ENCODE results near the gene C14orf93.
"Not testable (repeated sequence)": the region's sequence is repeated elsewhere in the genome, so short reads cannot be mapped to it uniquely, and the experiment has no call there.

Gene C14orf93

DNA sequence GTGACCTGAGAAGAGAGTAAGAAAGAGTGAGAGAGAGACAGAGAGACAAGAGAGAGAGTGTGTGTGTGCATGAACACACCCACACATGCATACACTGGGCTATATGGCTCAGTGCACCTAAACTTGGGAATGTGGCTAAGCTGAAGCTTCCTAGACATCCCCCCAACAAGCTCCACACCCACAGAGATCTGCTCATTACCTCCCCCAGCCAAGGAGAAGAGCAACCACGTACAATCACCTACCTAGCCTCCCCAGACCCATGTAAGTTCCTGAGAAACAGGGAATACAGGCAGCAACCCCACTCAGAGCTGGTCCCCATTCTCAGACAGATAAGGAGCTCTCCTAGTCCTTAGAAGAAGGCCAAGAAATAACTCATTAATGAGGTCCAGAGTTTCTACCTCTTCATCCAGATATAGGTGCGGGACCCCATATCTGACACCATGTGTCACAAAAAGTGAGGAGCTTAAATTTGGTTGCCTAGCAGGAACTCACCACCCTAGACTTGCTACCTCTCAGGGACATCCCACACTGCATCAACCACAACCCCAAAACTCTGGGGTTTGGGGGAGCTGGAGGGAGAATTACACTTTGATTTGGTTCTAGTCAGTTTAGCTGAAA, 37.5 kb downstream of the C14orf93 start:
- DNase-seq, result no peak

GRCh38 chr14:22971152-22971551, 38.8 kb downstream of the C14orf93 start:
- DNase-seq, result no peak

- DNase-seq, result no peak
Observed at GRCh38 chr14:22966783-22967269, 43.1 kb downstream of the C14orf93 start.

- DNase-seq, result not testable (repeated sequence)
Observed at GRCh38 chr14:22965916-22966782, 43.8 kb downstream of the C14orf93 start.

GRCh38 chr14:22962061-22962676, 47.8 kb downstream of the C14orf93 start:
- no peak for DNase-seq

DNA sequence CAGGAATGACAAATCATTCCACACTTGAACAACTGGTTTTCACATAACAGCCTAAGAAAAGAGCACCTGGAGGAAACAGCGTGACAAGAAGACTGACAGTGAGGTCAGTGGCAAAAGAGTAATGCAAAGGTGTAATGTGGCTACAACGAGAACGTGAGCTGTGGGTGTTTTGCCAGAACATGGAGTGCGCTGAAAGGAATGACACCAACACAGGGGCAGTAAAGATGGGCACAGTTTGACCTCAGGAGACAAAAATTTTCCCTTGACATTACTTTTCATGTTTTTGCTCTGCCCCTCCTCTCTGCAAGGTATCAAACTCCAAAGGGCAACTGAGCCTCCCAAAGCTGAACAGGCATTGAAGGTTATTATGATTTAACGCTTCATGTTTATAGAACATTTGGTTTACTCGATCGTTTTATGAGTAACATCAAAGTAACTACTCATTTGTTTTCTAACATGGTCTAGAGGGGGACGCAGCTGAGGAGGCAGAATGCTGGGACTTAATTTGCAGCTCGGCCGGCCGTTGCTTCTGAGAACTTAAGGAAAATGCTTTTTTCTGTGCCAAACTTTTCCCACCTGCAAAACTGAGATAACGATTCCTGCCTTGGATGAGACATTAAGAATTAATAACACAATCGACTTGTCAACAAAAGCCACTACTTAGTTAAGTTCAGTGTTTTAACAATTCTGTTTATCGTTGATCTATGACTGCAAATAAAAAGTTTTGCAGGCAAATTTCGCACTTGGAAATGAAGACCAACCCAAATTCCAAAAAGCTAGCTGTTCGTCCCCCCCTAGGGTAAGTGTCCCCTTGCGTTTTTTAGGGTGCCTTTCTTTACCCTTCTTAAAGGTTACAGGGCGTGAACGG, 54.0 kb downstream of the C14orf93 start:
- peak; percentile 42 for DNase-seq

DNA sequence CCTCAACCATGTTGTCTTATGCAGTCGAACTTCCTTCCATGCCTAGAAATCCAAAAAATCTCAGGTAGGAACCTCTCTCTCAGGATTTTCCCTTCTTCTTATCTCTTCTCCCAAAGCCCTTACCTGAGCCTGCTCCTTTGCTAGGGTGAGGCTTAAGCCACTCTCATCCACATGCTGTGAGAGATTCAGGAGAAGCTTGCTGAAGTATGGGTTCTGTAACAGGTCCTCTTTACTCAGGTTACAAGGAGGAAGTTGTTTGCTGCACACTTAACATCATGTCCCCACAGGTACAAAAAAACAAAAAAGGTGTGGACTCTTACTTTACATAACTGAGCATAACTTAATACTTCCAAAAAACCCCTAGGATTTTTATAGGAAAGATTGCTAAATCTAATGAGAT, 57.5 kb downstream of the C14orf93 start:
- no peak for DNase-seq

- DNase-seq, result not testable (repeated sequence)
Observed at GRCh38 chr14:22951795-22952194, 58.1 kb downstream of the C14orf93 start.

GRCh38 chr14:22945642-22946041, 64.3 kb downstream of the C14orf93 start:
- DNase-seq, result no peak

- no peak for DNase-seq
Observed at GRCh38 chr14:22939684-22940083, 70.3 kb downstream of the C14orf93 start.

Measured in OCI-M1 (cell line).